ENCODE data around the gene SDK2. TPM values are rescaled to one million over a fixed set of nuclear protein-coding genes. Genes with fewer than 3 reads are reported as not detected.

The SDK2 gene
- polyA plus RNA-seq, 1 donor, result 44.0 TPM

GRCh38 chr17:73653810-73654209 is 9.6 kb upstream of the SDK2 start:
- no peak for DNase-seq

GRCh38 chr17:73652886-73653480 is 8.7 kb upstream of the SDK2 start:
- no peak for DNase-seq

GRCh38 chr17:73650617-73651200 is 6.5 kb upstream of the SDK2 start:
- no peak for DNase-seq

- no peak for DNase-seq
Measured at GRCh38 chr17:73650140-73650539, 5.9 kb upstream of the SDK2 start.

- DNase-seq, result no peak
Measured at GRCh38 chr17:73648974-73649373, 4.7 kb upstream of the SDK2 start.

GRCh38 chr17:73648543-73648820 is 4.2 kb upstream of the SDK2 start:
- no peak for DNase-seq

- no peak for DNase-seq
Measured at GRCh38 chr17:73647772-73648542, 3.7 kb upstream of the SDK2 start.

GRCh38 chr17:73647301-73647695 is 3.1 kb upstream of the SDK2 start:
- no peak for DNase-seq

- no peak for DNase-seq
Measured at GRCh38 chr17:73646409-73647300, 2.4 kb upstream of the SDK2 start.

GRCh38 chr17:73645050-73645871 is 1.0 kb upstream of the SDK2 start:
- peak; percentile 67 for DNase-seq

- no peak for DNase-seq
Measured at GRCh38 chr17:73643852-73644144, 447 bp downstream of the SDK2 start.

GRCh38 chr17:73643001-73643851 is 1.0 kb downstream of the SDK2 start:
- DNase-seq, result peak; percentile 44

GRCh38 chr17:73642659-73643000 is 1.6 kb downstream of the SDK2 start:
- DNase-seq, result no peak

GRCh38 chr17:73641826-73642600 is 2.2 kb downstream of the SDK2 start:
- no peak for DNase-seq

GRCh38 chr17:73640691-73641090 is 3.6 kb downstream of the SDK2 start:
- DNase-seq, result no peak

GRCh38 chr17:73639932-73640331 is 4.3 kb downstream of the SDK2 start:
- no peak for DNase-seq

- DNase-seq, result no peak
Measured at GRCh38 chr17:73639322-73639721, 4.9 kb downstream of the SDK2 start.

GRCh38 chr17:73638556-73638955 is 5.7 kb downstream of the SDK2 start:
- no peak for DNase-seq

GRCh38 chr17:73637866-73638265 is 6.4 kb downstream of the SDK2 start:
- no peak for DNase-seq

- DNase-seq, result no peak
Measured at GRCh38 chr17:73635101-73635817, 9.0 kb downstream of the SDK2 start.
